ENCODE results near the gene SDK1.
"Not testable (repeated sequence)": the region's sequence is repeated elsewhere in the genome, so short reads cannot be mapped to it uniquely, and the experiment has no call there.

Gene SDK1

DNA sequence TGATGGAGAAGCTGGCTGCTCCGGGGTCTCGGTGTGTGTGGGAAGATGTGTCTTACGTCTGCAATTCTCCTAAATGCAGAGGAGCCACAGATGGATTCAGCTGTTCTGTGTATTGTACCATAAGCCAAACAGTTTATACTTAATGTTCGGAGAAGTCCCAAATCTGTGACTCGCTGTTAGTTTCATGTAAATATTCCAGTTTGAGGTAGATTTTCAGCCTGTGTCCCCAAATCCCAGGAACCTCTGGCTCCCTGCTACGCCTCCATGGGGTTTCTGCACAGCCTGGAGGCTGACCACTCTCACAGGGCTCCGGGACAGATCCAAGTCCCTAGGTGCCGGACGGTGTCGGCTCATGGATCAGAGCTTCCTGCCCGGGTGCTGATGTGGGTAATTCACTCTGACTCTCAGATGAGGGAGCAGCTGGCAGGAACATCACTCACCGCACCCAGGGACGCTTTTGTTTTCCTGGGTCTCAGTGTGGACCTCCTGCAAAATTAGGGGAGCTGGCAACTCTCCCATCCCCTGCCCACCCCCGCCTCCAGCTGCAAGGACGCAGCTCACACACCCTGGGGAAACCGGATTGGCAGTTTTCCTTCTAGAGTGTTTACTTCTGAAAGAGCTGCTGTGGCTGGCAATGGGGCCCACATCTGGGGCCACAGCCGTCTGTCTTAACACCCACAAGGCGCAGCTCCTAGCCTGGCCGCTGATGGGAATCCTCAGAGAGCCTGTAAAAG lies 960.0 kb downstream of the SDK1 start:
- DNase-seq (ENCODE audit: low spot score) = no peak

DNA sequence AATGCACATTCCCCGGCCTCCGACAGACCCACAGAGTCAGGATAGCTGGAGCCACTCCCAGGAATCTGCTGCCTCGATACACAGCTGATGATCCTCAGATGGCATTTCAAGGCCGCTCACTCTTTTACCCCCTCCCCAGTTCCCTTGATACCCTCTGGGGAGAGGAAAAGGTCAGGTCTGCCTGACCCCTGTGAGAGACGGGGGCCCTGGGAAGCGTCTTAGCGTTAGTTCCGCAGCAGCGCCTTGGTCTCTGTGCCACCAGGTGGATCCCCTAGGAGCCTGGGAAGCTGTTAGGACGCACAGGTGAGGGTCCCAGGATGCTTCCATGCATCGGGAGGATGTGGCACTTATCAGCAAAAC lies 960.5 kb downstream of the SDK1 start:
- DNase-seq (ENCODE audit: low spot score) = no peak

- not testable (repeated sequence) for DNase-seq (ENCODE audit: low spot score)
Observed at GRCh38 chr7:4264206-4264605, 963.2 kb downstream of the SDK1 start.

GRCh38 chr7:4265066-4265465 lies 964.0 kb downstream of the SDK1 start:
- no peak for DNase-seq (ENCODE audit: low spot score)

GRCh38 chr7:4265676-4266075 lies 964.6 kb downstream of the SDK1 start:
- DNase-seq (ENCODE audit: low spot score) = no peak

GRCh38 chr7:4266270-4267040 lies 965.4 kb downstream of the SDK1 start:
- DNase-seq (ENCODE audit: low spot score) = no peak

- no peak for DNase-seq (ENCODE audit: low spot score)
Observed at GRCh38 chr7:4267341-4268039, 966.4 kb downstream of the SDK1 start.

DNA sequence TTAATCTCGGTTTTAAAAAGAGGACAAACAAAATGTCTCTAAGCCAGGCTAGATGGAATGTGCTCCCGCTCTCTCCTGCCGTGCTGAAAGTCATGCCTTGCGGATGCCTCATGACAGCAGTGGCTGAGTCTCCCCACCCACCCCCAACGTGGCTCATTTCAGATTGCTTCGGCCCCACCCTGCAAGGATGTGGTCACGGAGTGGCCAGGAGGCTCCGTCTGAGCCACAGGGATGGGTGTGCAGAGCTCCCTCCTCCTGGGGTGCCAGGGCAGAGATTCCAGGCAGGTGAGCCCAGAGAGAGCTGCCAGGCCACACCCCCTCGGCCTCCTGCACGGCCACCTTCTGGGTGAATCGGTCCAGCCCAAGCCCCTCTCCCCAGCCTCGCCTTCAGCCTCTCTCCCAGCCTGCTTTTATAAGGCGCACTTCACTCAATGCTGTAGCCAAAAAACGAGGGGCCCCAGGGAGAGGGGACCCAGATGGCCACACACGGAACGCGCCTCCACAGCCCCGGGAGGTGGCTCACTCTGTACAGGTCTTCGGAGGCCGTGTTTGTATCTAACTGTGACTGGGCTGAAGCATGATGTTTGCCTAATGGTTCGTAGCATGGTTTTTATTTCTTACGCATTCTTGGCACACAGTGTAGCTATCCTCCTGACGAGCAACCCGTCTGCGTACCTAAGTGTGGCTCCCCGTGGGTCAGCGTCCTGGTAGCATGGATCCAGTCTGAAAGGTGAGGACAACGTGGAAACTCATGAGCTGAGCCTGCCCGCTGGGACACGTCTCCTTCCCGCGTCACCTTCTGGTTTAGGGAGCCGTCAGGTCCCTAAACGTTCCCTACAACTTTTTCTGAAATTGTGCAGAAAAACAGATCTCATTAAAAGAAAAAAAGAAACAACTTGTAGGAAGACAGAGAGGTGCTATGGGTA lies 967.3 kb downstream of the SDK1 start:
- no peak for DNase-seq (ENCODE audit: low spot score)

DNA sequence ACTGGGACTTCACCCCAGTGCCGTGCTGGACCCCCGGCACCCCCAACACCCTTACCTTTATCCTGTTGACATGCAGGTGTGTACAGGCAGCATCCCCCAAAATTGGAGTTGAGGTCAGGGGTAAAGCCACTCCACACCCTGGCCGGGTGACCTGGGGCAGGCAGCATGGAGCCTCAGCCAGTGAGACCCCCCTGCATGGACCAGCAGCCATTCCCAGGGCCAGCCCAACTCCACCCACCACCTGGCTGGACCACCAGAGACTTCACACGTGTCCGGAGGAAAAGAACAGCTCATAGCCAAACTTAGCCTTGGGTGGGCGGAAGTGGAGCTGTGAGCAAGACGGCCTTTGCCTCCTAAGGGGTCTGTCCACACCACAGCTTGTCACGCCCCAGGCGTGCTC lies 968.0 kb downstream of the SDK1 start:
- no peak for DNase-seq (ENCODE audit: low spot score)

GRCh38 chr7:4269746-4270145 lies 968.7 kb downstream of the SDK1 start:
- DNase-seq (ENCODE audit: low spot score) = no peak

GRCh38 chr7:4270268-4270667 lies 969.2 kb downstream of the SDK1 start:
- DNase-seq (ENCODE audit: low spot score) = no peak

DNA sequence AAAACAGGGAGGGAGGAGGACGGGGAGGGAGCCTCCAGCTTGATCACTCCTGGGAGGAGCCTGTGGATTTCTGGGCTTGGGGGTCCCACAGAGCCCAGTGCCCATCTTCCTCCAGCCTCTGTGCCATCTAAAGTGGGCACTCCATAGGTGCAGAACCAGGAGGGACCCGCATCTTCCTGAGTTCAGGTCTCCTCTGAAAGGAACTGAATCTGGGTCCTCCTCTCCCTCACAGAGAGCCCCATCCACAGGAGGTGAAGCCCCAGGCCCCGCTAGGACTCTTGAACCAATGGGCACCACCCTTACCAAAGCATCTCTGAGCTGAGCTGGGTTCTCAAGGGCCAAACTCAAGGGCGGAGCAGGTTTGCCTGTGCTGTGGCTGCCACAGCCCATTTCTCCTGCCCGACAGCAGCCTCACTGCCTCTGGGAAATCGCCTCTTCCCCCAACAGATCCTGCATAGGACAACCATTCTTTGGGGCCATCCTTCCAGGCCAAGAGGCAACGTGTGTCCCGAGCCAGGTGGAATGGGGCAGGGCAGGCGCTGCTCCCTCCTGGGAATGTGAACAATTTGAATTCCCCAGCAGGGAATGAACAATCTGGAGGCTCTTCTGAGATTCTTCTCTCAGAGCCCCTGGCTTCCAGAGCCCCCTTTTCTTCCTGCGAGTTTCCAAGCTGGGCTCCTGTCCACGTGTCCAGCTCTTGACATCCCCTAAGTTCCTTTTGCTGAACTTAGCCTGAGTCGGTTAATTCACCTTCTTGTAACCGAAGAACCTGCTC lies 970.1 kb downstream of the SDK1 start:
- no peak for DNase-seq (ENCODE audit: low spot score)

GRCh38 chr7:4271716-4272015 lies 970.6 kb downstream of the SDK1 start:
- no peak for DNase-seq (ENCODE audit: low spot score)

GRCh38 chr7:4272141-4272540 lies 971.1 kb downstream of the SDK1 start:
- DNase-seq (ENCODE audit: low spot score) = no peak

- DNase-seq (ENCODE audit: low spot score) = no peak
Observed at GRCh38 chr7:4273566-4274230, 972.6 kb downstream of the SDK1 start.

- no peak for DNase-seq (ENCODE audit: low spot score)
Observed at GRCh38 chr7:4274286-4274685, 973.2 kb downstream of the SDK1 start.

- DNase-seq (ENCODE audit: low spot score) = no peak
Observed at GRCh38 chr7:4277936-4278335, 976.9 kb downstream of the SDK1 start.

GRCh38 chr7:4279216-4279615 lies 978.2 kb downstream of the SDK1 start:
- no peak for DNase-seq (ENCODE audit: low spot score)

DNA sequence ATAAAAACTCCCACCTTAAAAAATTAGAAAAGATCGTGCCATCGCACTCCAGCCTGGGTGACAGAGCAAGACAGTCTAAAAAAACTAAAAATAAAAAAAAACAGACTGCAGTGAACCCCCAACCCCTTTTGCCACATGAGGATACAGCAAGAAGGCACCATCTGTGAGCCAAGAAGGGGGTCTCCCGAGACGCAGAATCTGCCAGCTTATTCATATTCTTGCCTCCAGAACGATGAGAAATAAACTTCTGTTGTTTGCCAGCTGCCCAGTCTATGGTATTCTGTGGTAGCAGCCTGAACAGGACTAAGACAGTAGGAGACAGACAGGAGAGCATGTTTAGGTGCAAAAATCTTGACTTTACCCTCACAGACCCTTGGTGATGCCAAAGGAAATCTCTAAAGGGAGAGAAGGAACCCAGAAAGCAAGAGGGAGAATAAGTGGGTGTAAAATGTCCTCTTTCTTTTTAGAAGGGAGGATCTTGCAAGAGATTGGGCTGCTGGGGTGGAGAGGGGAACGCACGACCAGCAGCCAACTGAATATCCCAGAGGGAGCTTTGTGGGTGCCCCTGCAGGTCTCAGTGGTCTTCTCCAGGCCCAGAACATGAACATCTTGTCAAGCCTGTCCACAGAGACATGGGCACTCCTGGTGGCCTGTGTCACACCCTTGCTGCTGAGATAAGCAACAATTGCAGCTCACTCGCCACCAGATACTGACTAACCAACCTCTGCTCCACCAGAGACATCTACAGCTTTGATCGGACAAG lies 980.4 kb downstream of the SDK1 start:
- no peak for DNase-seq (ENCODE audit: low spot score)
